ENCODE data around the gene GTF3C4.

GTF3C4 gene

GRCh38 chr9:132732326-132733259 is 62.3 kb downstream of the GTF3C4 start:
- no peak for DNase-seq (ENCODE audit: low read depth, low spot score)

DNA sequence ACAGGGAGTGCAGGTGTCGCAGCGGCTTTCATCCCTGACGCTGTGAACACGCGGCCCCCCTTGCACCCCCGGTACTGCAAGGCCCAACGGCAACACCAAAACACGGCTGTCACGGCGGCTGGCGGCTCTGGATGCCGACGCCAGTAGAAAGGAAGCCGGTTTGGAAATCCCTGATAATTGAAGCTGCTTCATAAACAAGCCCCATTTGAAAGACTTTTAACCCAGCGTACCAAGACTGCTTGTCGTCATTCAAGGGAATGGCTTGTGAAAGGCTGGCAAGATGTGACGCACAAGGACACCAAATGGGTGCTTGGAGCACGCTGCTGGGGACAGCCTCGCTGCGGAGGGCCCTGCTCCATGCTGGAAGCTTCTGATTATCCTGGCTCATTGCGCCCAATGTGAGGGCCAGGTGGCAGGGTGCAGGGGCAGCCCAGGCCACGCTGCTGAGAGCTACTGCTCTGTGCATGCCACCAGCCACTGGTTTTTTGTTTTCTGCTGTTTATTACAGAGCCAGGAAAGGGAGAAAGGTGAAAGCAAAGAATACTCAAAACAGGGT is 63.1 kb downstream of the GTF3C4 start:
- DNase-seq (ENCODE audit: low read depth, low spot score): no peak

- no peak for DNase-seq (ENCODE audit: low read depth, low spot score)
These were observed 69.5 kb downstream of the GTF3C4 start for GRCh38 chr9:132739710-132740310.

- DNase-seq (ENCODE audit: low read depth, low spot score): no peak
These were observed 70.5 kb downstream of the GTF3C4 start for GRCh38 chr9:132740526-132741309.

GRCh38 chr9:132742821-132743311 is 72.6 kb downstream of the GTF3C4 start:
- DNase-seq (ENCODE audit: low read depth, low spot score): no peak

DNA sequence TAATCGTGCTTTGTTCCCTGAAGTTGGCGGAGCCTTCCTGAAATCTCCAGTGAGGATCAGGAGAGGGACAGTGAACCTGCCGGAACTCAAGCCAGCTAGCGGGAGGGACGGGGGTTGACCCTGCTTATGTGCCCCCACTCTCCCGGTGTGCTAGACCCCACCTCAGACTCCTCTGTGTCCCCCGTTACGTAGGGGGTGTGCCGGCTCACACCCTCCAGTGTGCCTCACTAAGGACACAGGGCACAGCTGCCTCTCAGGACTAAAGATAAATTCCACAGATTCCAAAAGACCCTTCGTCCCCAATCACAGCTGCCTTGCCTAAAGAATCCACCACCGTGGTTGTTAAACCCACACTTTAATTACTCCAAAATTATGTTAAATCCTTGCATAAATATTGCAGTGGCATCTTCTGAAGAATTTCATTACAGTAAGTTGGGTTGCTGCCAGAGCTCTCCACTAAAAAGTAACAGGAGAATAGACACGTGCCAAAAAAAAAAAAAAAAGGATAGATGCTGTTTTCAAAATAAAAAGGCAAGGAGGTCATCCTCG is 73.7 kb downstream of the GTF3C4 start:
- DNase-seq (ENCODE audit: low read depth, low spot score): no peak

Measured in activated naive CD8-positive, alpha-beta T cell treated with anti-CD3 and anti-CD28 coated beads, Interleukin-2, amount 50 U/mL, for 16 hours (primary cell).